ENCODE data around the gene ALMS1. TPM values are rescaled to one million over a fixed set of nuclear protein-coding genes. Genes with fewer than 3 reads are reported as not detected.

ALMS1 gene
- total and polyA plus RNA-seq, 2 donors (not counting 3 experiments of a cell fraction or from before 2014, with no cell fraction given): 5.7 to 15.4 TPM

DNA sequence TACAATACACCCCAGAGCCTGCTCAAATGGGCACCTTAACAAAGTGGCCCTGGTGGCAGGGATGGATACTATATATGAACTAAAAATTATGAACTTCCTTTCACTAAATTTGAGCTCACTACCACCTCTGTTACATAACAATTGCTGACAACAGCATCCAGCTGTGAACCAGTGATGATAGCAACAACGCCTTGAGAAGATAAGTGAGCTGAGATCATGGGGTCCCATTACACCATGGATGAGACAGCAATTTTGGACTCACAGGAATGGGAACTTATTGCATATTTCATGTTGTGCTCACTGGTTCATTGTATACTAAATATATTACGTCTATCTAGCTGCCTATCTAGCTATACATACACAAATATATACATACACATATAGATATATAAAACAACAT lies 16.9 kb upstream of the ALMS1 start:
- intact Hi-C loops (cut with micrococcal nuclease): no loop called here
- no peaks in the 10 kb centered on the region for H3K79me2 ChIP-seq (ENCODE audit: control insufficient read depth, insufficient read depth, low read length)
- H3K9me3 ChIP-seq (replicated peaks; ENCODE audit: control insufficient read depth, insufficient read depth, low read length): no peaks in the 10 kb centered on the region
- dilution Hi-C loops (cut with MboI; ENCODE audit: extremely low pct_ligation_motif_present, low sequenced_read_pairs): no loop called here
- DNase-seq (ENCODE audit: low read depth, low spot score) (no peak), FAIRE-seq (no peak)
- H2AFZ ChIP-seq (ENCODE audit: low read depth, low read length): no peak overlapping the region
- no peaks in the 10 kb centered on the region for H3K9me1 ChIP-seq (replicated peaks; ENCODE audit: control insufficient read depth, extremely low read depth, insufficient read depth, low read length)
- no peak overlapping the region for H3K4me2 ChIP-seq (ENCODE audit: insufficient read depth, low read length)
- TF ChIP-seq POLR2AphosphoS5 (IDR thresholded peaks at IDR 0.05; ENCODE audit: insufficient read depth, low read depth, low read length): no peak
- no peak for TF ChIP-seq JUN (IDR thresholded peaks at IDR 0.05; ENCODE audit: borderline replicate concordance, insufficient read depth, insufficient read length, low read depth)
- no peak for TF ChIP-seq CTCF (IDR thresholded peaks at IDR 0.05; ENCODE audit: extremely low read depth in 1 of 2, insufficient read depth in 1 of 2, low read depth in 1 of 2, low read length in 2 of 2)
- TF ChIP-seq GATA2 (IDR thresholded peaks at IDR 0.05; ENCODE audit: insufficient read depth, insufficient read length, low read depth, low read length): no peak
- no peak for TF ChIP-seq MYC (IDR thresholded peaks at IDR 0.05; ENCODE audit: low read depth, low read length)
- TF ChIP-seq EZH2 (IDR thresholded peaks at IDR 0.05; ENCODE audit: borderline replicate concordance, low read depth, low read length, severe bottlenecking): no peak
- TF ChIP-seq FOS (IDR thresholded peaks at IDR 0.05; ENCODE audit: borderline replicate concordance, insufficient read depth, low read length): no peak
- TF ChIP-seq POLR2A (IDR thresholded peaks at IDR 0.05; ENCODE audit: low read depth, low read length): no peak
- TF ChIP-seq MAX (IDR thresholded peaks at IDR 0.05; ENCODE audit: insufficient read depth, insufficient read length): no peak
- no peak overlapping the region for H3K4me3 ChIP-seq (replicated peaks in 1 of 3; ENCODE audit: insufficient read depth in 1 of 3, low read depth in 1 of 3, low read length in 3 of 3)
- no peaks in the 10 kb centered on the region for H3K36me3 ChIP-seq (ENCODE audit: control insufficient read depth in 2 of 2, extremely low read depth in 1 of 2, insufficient read depth in 2 of 2, low read length in 2 of 2)
- no peak overlapping the region for H3K9ac ChIP-seq (replicated peaks; ENCODE audit: extremely low read depth, insufficient read depth, low read length)
- no peaks in the 10 kb centered on the region for H3K4me1 ChIP-seq (ENCODE audit: control insufficient read depth, extremely low read depth, insufficient read depth, low read length)
- peaks cover 11 to 15% of the 10 kb centered on the region in 2 experiments for H3K27me3 ChIP-seq (ENCODE audit: control insufficient read depth in 2 of 2, insufficient read depth in 2 of 2, low read length in 2 of 2)
- ChIA-PET POLR2A (no interaction called here), CTCF (interaction anchor here (1.0 to 2.9 kb wide), 2 partner anchors 9 kb away, joined by 3 to 20 read pairs; no protein-coding TSS in a partner anchor)
- H3K27ac ChIP-seq (ENCODE audit: insufficient read depth, low read depth, low read length): no peak overlapping the region
- BruUV-seq (replicated peaks): no TSS peak
- no peaks in the 10 kb centered on the region for H4K20me1 ChIP-seq (replicated peaks; ENCODE audit: control insufficient read depth, extremely low read depth, insufficient read depth, low read length)
